D341Med (cell line): ENCODE results near the gene SPINK4.

Source experiments
- DNase-seq: peaks from one replicate; pipeline ENCODE4 v3.0.0; 2012; ENCODE audit warnings: low spot score

Gene SPINK4

DNA sequence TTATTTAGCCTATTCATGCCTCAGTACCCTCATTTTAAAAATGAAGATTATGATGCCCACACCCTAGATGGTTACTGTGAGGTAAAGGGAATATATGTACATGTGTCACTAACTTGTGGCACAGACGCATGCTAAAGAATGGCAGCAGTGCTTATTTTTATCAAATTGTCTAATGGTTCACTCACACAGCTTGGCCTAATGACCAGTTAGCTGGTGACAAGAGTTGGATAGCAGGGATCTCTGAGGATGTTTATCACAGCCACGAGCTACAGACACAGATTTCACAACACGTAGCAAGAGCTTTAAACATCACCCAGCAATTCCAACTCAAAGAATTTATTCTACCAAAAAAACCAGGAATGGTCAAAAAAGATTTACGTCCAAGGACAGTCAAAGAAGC, 17.3 kb downstream of the SPINK4 start:
- no peak for DNase-seq

DNA sequence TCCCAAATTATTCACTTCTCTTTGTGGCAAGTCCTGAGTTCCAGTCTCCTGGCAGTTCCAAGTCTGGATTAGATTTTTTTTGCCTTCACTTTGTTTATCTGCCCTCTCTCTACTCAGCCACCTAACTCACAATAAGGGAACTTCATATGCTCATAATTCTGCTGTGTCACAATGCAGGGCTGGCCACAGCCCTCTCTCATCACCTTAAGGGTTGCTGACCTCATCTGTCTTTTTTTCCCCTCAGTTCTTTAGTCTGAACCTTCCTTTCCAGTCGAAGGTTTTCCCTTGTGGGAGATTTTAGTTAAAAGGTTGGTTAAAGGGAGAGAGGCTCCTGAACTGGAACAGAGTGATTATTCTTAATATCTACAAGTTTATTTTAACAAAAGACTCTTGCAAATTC, 20.4 kb downstream of the SPINK4 start:
- no peak for DNase-seq

- DNase-seq = no peak
Observed at GRCh38 chr9:33263131-33264002, 23.4 kb downstream of the SPINK4 start.

DNA sequence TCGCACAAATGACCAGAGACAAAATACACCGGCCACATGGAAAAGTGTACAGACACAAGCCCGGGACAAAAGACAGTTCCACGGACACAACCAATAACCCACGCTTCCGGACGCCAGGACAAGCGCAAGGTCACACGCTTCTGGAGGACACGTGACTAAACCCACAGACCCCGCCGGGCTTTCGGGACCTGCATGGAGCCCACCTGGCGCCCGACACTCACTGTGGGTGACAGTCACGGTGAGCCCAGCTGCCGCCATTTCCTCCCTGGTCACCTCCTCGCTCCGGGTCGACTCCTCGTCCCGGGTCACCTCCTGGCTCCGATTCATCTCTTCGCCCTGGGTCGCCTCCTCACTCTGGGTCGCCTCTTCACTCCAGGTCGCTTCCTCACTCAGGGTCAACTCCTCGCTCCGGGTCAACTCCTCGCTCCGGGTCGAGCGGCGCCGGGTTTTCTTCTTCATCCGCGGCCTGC, 24.1 kb downstream of the SPINK4 start:
- peak; percentile 55 for DNase-seq

DNA sequence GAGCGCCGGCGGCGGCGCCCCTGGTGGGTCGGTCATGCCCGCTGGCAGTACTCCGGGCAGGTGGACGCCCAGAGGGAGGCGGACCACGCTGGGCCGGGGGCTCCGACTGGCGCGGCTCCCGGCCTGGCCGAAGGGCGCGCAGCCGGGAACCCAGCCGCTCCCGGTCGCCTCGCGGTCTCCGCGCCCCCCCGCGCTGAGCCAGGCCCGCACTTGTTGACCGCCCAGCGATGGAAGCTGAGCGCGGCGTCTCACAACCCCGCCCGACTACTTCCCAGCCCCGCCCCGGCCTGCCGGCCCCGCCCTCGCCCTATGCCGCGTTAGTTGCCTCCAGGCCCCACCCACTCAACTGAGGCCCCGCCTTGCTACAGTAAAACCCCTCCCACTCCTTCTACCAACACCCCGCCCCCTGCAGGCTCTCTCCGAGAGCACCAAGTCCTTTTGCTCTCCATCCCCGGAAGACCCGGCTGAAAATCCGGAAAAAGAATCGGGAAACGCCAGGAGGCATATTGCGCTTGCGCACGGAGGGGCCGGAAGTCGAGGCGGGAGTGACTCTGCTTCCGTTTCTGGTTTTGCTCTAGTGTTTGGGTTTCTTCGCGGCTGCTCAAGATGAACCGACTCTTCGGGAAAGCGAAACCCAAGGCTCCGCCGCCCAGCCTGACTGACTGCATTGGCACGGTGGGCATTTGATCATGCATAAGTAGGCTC, 24.7 kb downstream of the SPINK4 start, which contains the start of the genes BAG1 and CHMP5:
TSS of gene BAG1 (minus strand) at position 236 of the 705 bp plus-strand sequence.
TSS of gene CHMP5 (plus strand) at position 577 of the 705 bp plus-strand sequence. CDS start at position 607, 30 bp downstream.
- DNase-seq = peak; percentile 97

DNA sequence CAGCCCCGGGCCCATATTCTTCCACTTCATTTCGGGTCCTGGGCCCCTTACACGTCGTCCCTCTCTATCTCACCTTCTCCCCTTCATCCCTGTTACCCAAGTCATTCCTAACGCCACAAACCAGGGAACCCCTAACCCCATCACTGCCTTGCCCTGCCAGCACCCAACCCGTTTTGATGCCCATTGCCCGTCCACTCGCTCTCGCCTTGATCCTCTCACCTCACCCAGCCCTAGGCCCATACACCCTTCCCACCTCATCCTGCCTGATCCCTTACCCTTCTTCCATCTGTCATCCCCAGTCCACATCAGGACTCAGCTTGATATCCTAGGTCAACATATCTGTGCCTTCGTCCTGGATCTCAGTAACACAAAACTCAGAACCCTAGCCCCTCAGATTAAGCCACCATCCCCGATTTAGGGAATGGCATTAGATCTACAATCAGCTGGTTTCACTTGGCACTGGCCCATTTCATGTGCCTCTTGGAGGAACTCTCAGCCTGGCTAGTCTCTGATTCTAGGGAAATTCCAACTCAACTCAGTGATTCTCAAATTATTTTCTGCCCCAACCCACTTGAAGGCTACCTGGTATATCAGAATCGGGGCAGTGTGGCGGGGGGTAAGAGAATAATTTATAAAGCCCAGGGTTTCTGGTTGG, 25.4 kb downstream of the SPINK4 start:
- no peak for DNase-seq

- DNase-seq = no peak
Observed at GRCh38 chr9:33267151-33267767, 27.3 kb downstream of the SPINK4 start.

DNA sequence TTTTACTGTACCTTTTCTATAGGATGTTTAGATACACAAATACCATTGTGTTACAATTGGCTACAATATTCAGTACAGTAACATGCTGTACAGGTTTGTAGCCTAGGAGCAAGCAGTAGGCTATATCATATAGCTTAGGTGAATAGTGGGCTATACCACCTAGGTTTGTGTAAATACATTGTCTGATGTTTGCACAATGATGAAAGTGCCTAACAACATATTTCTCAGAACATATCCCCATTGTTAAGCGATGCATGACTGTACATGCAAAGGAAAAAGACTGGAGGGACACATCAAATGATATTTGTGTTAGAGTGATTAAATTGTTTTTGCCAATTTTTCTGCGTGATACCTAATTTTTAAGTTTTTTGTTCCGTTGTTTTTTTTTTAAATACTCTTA, 30.2 kb downstream of the SPINK4 start:
- DNase-seq = no peak

DNA sequence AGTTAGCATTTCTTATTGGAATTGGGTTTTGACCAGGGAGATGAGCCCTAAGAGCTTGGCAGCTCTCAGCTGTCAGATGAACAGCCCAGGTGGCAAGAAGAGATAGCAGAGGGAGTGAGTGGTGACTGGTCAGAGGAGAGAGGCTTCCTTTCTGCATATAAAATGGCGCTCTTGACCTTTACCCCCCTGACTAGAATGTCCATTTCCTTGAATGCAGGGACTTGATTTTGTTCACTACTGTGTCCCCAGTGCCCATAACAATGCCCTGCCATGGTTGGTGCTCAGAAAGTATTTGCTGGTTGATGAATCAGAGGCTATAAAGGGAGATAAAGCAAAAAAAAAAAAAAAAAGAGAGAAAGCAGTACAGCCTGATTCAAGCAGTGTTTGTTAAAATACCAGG, 32.1 kb downstream of the SPINK4 start:
- no peak for DNase-seq

GRCh38 chr9:33273266-33273971, 33.5 kb downstream of the SPINK4 start:
- no peak for DNase-seq

- DNase-seq = no peak
Observed at GRCh38 chr9:33273972-33274328, 34.0 kb downstream of the SPINK4 start.

- DNase-seq = no peak
Observed at GRCh38 chr9:33277484-33277883, 37.5 kb downstream of the SPINK4 start.

GRCh38 chr9:33285502-33285901, 45.5 kb downstream of the SPINK4 start:
- no peak for DNase-seq

- peak; percentile 70 for DNase-seq
Observed at GRCh38 chr9:33287087-33287490, 47.1 kb downstream of the SPINK4 start.

DNA sequence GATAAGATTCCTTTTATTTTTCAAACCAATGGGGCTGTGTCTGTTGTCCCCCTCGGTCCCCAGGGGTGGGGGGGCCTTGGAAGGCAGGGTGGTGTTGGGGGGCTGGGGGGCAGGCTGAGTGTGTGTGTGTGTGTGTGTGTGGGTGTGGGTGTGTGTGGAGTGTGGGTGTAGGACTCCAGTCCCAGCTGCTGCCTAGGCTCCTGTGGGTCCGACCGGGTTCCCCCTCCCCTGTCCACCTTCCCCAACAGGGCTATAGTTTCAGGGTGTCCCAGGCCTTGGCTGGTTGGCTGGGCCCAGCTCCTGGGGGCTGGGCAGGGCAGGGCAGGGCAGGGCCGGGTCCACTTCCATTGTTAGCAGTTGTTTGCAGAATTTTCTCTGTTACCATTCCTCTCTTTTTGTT, 48.3 kb downstream of the SPINK4 start:
- no peak for DNase-seq

DNA sequence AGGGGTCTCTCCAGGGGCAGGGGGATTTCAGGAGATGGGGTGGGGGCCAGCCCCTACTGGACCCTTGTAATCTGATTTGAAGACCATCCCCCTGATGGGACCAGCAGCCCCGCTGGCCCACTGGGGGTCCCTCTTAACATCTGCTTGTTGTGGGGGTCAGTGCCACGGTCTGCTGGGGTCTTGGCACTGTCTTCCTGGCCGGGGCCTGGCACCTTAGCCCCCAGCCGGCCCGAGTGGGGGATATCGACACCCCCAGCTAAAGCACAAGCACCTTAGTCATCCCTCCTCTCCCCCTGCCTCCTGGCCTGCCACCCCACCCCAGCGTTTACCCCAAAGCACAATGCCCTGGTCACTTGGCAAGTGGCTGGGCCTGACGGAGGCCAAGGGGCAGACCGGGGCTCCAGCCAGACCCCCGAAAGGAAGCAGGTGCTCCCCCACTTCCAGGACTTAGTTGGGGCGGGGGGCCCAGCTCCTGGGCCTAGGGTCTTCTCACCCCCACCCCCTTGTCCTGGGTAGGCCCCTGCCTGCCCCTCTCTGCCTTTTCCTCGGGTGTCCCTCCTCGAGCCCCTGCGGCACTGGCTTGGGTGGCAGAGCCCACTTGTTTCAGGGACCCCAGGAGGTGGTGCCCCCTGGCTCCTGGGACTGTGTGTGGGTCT, 49.0 kb downstream of the SPINK4 start:
- DNase-seq = no peak

DNA sequence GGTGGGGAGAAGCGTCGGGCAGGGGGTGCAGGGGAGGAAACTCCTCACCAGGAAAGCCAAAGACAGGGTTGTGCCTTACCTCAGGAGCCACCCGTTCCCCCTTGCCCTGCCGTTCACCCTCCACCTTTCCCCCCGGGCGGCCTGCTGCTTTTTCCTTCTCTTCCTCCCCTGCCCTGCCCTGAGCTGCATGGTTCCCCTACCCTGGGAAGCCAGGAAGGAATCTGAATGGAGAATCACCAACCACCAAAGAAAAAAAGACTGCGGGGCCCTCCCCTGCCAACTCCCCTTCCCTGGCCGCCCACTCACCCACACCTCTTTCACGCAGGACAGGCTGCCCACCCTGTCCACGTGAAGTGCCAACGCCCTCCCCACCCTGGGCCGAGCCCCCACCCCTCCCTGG, 49.5 kb downstream of the SPINK4 start:
- DNase-seq = no peak

DNA sequence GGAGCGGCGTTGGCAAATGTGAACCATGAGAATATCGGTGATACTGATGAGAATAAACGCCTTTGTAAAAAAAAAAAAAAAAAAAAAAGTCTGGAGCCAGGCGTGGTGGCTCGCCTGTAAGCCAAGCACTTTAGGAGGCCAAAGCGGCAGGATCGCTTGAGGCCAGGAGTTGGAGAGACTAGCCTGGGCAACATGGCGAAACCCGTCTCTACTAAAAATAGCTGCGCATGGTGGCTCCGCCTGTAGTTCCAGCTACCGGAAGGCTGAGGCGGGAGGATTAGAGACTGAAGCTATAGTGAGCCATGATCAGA, 49.9 kb downstream of the SPINK4 start:
- DNase-seq = no peak

- DNase-seq = peak; percentile 96
Observed at GRCh38 chr9:33290247-33291030, 50.5 kb downstream of the SPINK4 start, which contains the start of gene NFX1. Gene NFX1, plus strand, starts transcription at chr9:33290516. Its CDS starts 57 bp downstream, at chr9:33290573.

DNA sequence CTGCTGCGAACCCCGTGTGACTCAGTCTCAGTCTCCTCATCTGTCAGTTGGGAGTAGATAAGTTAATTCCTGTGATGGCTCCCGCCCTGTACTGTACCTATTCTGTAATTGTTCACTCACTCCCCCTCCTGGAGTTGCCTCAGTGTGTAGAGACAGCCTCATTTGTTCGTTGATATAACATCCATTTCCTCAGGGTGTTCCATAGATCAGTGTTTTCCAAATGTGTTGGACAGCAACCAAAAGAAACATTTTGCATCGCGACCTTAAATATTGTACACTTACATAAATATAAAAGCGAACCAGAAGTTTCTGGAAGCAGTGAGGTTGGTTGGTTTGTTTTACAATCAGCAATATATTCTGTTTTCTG, 51.0 kb downstream of the SPINK4 start:
- DNase-seq = no peak
